Non-pigmented ciliary epithelial cell (primary cell): ENCODE results near the gene FCHSD1.

Source experiments
- DNase-seq: peaks from one replicate; pipeline ENCODE4 v3.0.0-alpha.2; 2010; ENCODE audit warnings: low read depth

FCHSD1 gene

DNA sequence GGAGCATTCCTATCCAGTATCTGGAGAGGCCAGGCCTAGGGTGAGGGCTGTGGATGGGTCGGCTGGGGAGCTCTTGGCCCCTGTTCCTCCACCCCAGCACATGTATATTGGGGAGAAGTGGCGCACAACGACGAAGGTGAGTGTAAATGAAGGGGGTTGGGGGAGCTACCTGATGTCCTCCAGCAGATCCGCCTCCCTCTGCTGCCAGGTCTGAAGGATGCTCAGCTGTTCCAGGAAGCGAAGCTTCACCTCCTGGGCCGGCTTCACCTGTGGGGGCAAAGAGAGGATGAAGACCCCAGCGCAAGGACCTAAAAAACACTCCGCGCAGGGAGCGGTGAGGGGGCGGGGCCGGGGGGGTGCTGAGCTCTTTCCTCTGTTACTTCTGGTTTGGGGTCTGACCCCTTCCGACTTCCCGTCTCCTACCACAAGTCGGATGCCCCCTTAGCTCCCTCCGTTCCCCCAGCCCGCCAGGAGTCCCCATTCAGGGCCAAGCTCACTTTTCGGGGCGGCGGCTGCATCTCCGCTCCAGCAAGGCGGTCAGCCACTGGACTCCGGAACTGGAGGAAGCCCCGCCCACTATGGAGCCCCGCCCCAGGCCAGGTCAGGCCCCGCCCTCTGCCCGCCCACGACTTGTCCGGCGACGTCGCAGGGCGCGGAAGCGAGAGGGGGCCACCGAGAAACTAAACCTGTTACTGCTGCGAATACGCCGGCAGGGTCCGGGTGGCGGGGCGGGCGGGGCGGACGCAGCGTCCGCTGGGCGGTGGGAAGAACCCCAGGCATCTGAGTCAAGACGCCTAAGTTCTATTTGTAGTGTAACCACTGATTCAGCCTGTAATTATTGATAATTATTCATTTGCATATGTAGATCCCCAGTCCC lies at the start of gene FCHSD1:
Gene FCHSD1 (minus strand): TSS at position 568 of the 877 bp plus-strand sequence. CDS start 50 bp downstream, at position 518.
- DNase-seq: peak; percentile 31

DNA sequence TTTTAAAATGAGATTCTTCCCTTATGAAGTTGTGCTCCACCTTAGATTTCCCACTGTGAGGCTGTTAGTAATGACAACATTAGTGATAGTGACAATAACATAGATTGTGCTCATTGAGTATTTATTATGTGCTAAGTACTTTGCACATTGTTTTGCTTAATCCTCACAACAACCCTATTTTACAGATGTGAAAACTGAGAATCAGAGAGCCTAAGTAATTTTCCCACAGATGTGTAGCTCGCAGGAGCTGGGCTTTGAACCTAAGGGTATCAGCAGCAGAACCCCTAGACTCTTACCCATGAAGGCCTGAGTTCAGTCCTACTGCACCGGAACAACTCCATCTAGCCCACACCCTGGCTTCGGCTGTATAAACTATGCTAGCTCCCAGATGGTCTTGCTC lies 46.4 kb upstream of the FCHSD1 start:
- no peak for DNase-seq

DNA sequence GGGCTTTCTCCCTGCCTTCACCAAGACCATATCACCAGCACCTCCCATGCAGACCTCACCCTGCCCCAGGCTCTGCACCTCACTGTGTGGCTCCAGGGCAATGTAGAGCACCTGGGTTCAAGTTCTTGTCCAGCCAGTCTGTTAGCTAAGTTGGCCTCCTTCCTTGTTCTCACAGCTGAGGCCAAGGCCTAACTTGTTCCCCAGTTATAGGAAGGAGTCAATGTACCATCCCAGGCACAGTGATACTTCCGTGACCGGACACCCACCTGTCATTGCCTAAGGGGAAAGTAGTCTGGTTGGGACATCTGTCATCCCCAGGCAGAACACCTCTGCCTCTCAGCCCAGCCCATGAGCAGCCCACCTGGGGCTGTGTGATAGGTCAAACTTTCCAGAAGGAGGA lies 45.2 kb upstream of the FCHSD1 start:
- no peak for DNase-seq

DNA sequence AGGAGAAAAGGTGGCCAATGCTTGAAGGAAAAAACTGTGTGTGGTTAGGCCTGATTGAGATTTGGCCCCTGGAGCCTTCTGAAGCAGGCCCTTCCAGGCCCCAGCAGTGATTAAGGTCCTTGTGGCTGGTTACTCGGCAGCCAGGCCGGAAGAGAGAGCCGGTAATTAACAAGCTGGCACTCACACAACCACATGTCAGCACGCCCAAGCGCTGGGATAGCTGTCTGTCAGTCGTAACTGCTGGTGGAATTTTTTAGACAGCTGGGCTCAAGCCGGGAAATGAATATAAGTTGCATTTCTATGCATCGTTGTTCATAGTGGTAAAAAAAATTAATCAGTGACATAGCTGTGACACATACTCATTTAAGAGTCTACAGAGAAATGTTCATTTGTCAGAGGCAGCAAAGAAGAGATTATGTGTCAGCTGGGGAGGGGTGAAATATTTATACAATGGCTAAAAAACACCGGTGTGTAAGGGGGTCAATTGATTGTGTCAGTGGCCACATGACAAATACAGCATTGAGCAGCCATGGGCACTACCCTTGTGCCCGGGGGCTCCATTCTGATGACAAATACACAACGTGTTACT lies 44.5 kb upstream of the FCHSD1 start:
- no peak for DNase-seq

DNA sequence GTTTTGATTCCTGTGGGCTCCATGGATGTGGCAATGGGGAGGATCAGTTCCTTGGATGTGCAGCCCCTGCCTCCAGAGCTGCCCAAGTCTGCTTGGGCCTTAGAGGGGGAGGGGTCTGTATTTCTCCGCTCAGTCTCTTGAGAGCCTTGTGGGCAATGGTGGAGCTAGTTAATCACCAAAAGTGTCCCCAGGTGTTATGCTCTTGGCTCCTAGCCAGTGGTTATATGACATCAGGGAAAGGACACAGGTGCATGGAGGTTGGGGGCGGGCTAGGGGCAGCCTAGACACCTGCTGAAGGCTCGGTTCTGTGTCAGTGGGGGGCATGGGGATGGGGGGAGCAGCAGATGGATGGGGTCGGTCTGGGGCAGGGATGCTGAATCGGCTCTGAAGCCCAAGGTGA lies 43.3 kb upstream of the FCHSD1 start:
- no peak for DNase-seq

DNA sequence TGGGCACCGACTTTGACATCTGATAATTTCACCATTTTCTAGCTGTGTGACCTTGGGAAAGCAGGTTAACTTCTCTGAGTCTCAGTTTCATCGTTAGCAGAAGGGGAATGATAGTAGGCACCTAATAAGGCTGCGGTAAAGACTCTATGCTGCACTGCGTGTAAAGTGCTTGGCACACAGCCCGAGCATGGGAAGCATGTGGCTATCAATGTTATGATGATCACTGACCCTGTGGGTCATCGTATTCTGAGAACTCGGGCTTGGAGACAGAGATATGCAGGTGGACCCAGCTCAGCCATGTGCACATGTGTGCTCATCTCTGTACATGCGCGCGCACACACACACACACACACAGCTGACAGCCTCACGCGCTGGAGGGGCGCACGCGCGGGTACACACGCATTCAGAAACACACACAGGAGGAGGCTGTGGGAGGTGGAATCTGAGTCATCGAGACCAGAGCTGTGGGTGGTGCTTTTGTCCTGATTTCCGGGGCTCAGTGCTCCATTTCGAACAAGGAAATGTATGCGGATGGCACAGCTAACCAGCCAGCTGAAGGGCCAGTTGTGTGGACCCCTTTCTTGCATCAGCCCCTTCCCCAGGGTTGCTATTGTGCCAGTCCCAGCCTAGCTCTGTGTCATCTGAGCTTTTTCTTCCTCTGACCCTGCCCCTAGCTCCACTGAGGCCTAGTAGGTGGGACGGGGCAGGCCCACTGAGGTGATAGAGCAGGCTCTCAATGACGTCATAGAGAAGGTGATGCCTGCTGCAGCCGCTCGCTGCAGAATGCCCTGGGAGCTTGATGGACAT lies 41.9 kb upstream of the FCHSD1 start:
- DNase-seq: no peak

DNA sequence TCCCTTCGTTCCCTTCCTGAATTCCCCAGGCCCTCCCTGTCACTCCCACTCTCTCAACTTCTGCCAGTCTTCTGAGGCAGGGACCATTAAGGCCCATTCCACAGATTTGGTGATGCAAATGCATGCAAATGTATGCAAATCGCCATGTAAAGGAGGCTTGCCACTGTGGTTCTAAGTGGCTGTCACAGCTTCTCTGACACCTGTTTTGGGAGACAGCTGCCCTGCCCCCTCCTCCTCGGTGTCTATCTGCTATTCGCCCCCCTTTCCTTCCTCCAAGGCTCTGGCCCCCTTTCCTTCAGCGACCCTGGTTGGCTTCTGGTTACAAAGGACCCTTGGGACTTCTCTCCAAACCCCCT lies 41.3 kb upstream of the FCHSD1 start:
- no peak for DNase-seq

DNA sequence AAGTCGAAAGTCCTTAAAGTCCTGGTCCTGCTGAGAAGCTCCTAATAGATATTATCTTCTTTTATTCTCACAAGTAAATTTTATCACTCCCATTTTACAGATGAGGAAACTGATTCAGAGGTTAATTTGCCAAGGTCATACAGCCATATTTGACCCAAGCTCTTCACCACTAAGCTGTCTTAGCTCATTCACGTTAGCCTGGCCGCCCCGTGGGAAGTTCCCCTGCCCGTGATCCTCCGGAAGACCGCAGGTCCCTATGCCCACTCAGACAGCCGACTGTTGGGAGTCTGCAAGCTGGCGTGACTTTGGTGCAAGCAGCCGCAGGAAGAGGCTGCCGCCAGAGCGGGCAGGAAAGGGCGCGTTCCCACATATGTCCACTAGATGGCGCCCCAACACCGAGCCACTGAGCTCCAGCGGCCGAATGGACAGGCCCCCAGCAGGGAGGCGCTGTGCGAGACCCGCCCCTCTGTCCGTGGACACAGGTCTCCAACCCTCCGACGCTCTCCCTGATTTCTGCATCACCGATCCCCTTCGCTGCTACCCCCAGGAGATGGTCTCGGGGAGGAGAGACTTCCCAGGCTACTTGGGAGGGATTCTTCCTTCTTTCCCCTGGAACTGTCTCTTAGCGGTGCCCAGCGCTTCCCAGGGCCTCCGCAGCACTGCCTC lies 40.8 kb upstream of the FCHSD1 start:
- no peak for DNase-seq

DNA sequence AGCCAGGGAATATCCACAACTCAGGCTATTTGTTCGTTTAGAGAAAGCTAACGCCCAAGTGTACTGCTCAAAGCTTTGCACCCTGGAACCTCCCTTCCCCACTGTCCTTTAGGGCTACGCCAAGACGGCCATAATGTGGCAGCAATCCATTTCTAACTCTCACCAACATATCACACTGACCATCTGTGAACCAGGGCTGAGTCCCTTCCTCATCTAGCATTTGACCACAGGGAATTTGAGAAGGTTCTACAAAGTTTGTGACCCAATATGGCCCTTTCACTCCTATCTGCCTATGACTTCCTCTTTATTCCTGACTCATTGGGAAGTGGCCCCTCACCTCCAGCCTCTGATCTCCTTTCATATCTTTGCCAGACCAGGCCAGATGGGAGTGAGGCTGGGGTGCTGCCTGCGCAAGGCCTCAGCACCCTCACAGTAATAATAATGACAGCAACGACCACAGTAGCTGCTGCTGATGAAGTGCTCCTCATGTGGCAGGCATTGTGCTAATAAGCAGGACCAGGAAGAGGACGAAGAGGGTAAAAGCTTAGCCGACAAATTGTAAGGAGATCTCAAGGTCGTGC lies 40.2 kb upstream of the FCHSD1 start:
- no peak for DNase-seq

DNA sequence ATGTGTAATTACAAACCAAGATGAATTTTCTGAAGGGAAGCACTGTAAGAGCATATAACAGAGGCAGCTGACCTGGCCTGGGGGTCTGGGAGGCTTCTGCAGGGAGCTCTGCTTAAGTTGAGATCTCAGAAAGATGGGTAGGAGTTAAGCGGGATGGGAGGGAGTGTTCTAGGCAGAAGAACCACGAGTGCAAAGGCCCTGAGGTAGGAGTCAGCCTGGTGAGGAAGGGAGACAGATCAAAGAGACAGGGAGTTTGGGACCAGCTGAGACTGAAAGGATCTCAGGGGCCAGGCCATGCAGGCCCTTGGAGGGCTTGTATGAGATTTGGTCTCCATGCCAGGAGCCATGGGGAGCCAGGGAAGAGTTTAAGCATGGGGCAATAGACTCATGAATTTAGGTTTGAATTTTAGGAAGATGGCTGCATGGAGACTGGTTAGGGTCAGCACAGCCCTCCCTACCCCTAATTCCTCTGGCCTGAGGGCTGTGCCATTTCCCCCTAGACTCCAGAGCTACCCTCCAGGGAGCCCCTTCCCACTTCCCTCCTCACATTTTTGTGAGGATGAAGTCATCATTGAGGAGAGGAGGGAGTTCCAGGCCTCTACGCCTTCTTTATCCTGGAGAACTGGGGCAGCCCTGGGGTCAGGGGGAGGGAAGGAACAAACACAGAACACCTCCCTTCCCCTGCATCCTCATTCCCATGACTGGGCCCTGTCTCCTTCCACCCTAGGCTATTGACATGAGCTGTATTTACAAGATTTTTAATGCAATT lies 35.6 kb upstream of the FCHSD1 start:
- DNase-seq: no peak

DNA sequence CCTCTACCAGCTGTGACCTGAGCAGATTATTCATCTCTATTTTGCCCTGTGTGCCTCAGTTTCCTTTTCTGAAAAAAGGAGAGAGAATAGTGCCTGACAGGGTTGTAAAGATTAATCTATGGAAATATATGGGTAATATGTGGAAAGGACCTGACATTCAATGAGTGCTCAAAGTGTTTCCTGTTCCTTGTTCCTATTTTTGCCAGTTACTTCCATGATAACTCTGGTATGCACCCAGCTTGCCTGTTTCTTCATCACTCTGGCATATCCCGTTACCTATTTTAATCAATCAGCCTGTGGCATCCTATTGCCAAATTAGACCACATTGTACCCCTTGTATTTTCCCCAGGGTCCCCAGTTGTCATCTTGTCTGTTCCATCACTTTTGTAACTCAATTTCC lies 34.4 kb upstream of the FCHSD1 start:
- no peak for DNase-seq

DNA sequence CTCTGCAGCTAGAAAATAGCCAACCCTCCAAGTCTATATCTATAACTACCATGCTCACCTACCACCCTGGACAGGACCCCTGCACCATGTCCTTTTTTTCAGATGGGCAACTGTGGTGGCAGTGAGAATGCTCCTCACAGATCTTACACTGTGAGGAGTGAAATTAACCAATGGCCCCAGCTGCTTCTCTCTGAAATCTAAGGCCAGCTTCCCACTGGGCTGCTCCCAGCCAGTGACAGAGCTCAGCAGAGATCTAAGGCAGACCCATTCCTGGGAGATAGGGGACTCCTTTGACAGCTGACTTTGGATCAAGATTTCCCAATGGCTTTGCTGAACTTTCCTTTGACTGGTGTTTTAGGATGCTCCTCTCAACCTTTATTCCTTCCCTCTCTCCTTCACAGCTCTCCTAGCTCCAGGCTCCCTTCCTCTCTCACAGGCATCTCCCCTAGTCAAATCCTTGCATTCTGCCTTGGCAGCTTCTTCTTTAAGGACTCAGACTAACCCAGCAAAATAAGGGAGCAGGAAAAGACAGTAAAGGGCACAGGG lies 32.5 kb upstream of the FCHSD1 start:
- DNase-seq: no peak

DNA sequence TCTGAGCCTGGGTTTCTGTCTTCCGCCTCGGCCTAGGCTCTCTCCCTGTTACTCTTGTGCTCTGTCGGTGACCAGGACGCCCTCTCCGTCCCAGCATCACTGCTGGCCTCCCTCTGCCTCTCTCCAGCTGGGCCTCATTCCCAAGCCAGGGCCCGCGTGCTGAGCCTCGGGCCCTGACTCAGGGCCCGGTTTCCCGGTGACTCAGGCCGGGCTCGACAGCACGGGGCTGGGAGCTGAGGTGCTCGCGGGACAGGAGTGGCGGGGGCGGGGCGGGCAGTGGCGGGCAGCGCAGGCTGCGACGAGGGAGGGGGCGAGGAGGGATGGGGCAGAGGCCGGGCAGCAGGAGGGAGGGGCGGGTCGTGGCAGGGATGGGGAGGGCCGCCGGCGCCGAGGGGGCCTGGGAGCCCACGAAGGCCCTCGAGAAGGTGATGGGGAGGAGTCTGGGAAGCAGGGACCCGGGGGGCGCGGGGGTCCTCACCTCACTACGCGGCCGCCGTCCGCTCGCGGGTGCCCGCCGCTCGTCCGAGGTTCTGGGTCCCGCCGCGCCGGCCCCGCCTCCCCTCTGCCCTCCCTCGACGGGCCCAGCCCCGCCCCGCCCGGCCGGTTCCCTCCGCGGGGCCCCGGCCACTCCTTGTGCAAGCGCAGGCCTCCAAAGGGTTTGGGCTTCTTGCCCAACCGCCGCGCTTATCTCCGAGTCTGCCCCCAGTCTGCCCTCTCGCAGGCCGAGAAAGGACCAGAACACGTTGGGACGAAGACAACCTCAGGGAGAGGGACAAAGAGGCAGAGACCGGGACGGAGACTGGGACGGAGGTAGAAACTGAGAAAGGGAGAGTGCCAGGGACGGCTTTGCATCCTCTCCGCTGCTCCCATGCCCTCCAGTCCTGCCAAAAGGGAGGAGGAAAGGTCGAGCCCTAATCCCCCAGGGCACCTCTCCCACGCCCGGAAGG lies 30.8 kb upstream of the FCHSD1 start, which contains the start of gene ARAP3:
Gene ARAP3 (minus strand): TSS at position 536 of the 947 bp plus-strand sequence. CDS start 1,744 bp downstream, outside the sequence.
- peak; percentile 51 for DNase-seq

DNA sequence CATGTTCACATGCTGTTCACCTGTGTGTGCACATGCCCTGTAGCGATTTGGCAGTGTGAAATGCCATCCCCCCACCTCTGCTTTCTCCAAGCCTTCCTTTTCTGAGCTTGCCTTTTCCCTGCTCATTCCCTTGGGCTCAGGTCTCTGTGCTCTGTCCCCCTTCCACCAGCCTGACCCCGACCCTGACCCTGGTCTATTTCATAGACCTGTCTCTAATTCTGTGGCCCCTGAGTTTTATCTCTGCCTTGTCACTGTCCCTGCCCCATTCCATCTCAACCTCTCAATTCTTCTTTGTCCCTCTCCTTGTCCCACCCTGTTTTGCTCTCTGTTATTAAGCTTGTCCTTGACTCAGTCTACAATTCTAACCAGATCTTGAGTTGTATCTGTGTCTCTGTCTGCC lies 30.1 kb upstream of the FCHSD1 start:
- no peak for DNase-seq

DNA sequence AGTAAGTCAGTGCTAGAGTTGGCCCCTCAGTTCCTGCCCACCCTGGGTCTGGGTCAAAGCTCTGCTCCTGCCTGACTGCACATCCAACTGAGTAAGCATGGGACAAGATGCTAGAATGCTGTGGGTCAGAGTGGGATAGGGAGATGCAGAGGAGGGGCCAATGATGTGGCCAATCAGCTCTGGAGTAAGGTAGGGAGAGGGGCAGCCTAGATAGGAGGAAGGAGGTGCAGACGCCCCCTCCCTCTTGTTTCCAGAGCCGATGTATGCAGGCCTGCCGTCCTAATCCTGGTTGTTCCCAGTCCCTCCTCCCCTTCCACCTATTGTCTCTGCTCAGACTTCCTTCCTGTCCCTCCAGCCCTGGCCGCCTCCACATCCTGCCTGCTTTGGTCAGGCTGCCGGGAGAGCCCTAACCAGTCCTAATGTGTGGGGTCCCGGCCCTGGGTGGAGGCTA lies 29.6 kb upstream of the FCHSD1 start:
- no peak for DNase-seq

DNA sequence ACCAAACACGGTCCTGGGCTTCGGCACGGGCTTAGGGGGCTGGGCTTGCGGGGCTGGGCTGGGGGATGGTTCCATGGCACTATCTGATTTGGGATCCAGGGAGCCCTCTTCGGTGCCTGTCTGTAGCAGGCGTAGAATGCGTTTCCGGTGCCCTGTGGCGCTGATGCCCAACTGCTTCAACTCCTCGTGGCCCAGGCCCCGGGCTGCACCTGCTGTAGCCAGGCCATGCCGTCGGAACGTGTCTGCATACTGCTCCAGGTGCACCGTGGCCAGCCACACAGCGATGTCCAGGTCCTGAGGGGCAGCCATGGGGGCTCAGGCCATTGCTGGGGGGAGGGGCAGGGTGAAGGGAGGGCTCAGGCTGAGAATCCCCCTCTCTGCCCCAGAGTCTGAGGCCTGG lies 29.0 kb upstream of the FCHSD1 start:
- DNase-seq: no peak

DNA sequence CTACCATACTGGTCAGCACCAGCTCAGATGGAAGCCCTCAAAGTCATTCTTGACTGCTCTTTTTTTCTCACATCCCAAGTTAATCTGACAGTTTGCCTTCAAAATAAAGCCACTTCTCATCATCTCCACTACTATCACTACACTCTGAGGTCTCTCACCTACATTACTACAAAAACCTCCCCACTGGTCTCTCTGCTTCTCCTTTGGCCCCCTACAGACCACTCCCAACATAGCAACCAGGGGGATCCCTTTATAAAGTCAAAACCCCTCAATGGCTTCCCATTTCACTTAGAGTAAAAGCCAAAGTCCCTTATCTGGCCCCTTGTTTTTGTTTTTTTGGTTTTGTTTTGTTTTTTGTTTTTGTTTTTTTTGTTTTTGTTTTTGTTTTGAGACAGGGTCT lies 26.2 kb upstream of the FCHSD1 start:
- DNase-seq: no peak

DNA sequence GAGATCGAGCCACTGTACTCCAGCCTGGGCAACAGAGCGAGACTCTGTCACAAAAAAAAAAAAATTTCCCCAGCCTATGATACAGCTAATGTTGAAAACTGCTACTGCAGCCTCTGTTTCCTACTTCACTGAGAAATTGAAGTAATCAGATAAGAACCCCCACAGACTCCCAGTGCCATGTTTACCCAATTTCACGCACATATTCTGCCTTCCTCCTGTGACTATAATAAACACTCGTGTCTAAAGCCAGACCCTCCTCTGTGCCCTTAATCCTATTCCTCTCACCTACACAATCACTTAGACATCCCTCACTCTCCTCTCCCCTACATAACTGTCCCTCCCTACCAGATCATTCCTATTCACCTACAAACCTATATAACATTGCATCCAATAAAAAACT lies 24.5 kb upstream of the FCHSD1 start:
- no peak for DNase-seq

DNA sequence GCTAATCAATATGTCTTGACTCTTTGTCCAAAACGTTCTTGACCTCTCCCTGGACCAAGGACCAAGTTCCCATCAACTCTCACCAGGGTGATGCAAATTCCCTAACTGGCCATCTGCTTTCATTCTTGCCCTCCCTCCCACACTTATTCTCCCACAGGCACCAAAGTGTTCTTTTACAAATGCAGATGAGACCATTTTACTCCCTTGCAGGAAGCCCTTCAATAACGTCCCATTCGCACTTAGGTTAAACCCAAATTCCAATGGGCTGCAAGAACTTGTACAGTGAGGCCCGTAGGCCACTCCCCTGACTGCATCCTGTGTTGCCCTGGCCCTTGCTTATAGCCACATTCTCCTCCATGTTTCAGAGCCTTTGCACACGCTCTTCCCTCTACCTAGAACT lies 23.5 kb upstream of the FCHSD1 start:
- DNase-seq: no peak
